HepG2 (cell line): ENCODE measurements around the gene HYAL2. TPM values are rescaled to one million over a fixed set of nuclear protein-coding genes. Genes with fewer than 3 reads are reported as not detected.

Experiments used
- CCDC6 ChIP-seq: sonication (generic); formaldehyde crosslinking; IDR thresholded peaks from 2 replicates; pipeline ENCODE4 v1.8.1; 2022; ENCODE audit warnings: mild to moderate bottlenecking, missing genetic modification reagents, moderate library complexity
- GATAD1 ChIP-seq: IDR thresholded peaks from 2 replicates; pipeline ENCODE4 v1.6.1; 2016; ENCODE audit warnings: missing genetic modification reagents, missing compliant biosample characterization
- PRDM10 ChIP-seq: sonication (generic); formaldehyde crosslinking; IDR thresholded peaks from 2 replicates; pipeline ENCODE4 v1.4.0; 2020; ENCODE audit warnings: low read depth, missing genetic modification reagents
- PRPF4 ChIP-seq: fragments of 200-400 bp; formaldehyde crosslinking; IDR thresholded peaks from 2 replicates; pipeline ENCODE4 v1.6.1; 2016; ENCODE audit warnings: low read length, low read depth; ENCODE audit not compliant: poor library complexity, severe bottlenecking
- ZNF512 ChIP-seq: sonication (generic); formaldehyde crosslinking; IDR thresholded peaks from 2 replicates; pipeline ENCODE4 v1.4.0; 2020; ENCODE audit warnings: mild to moderate bottlenecking, missing genetic modification reagents
- polyA plus RNA-seq, 8 experiments: library from polyadenylated mRNA; depleted of rRNA in 3 of 8; stranded (reverse) in 7 of 8; unstranded in 1 of 8; fragments of >200 nt; fragmentation: Illumina TruSeq in 4 of 8; extraction: Trizol in 4 of 8; gene quantifications; 2 replicates each; pipeline versions ENCODE4 v1.2.1 to v1.2.3, GENCODE V29; 2011 to 2016; ENCODE audit warnings: low read depth in 4 of 8, missing spikeins in 1 of 8, mixed read lengths in 1 of 8; ENCODE audit not compliant: insufficient read depth in 1 of 8
- total RNA-seq, 5 experiments: library from RNA; depleted of rRNA; stranded (reverse); fragments of >200 nt; fragmentation: Illumina TruSeq; extraction: Trizol; gene quantifications; 2 replicates each; pipeline ENCODE4 v1.2.3, GENCODE V29; 2016; ENCODE audit warnings: low read depth in 1 of 5

HYAL2 gene
- total and polyA plus RNA-seq, 2 of the 13 experiments (the other 11 are each of a cell fraction or from before 2014, with no cell fraction given): 76.2 to 102 TPM

GRCh38 chr3:50321336-50322114 lies 1.0 kb downstream of the HYAL2 start (continued):
- TF ChIP-seq PRDM10 (CRISPR knock-in tag): peak; percentile 98
- no peak for TF ChIP-seq CCDC6 (CRISPR knock-in tag)
- no peak for TF ChIP-seq PRPF4
- TF ChIP-seq ZNF512 (CRISPR knock-in tag): no peak
- no peak for TF ChIP-seq GATAD1 (CRISPR knock-in tag)
